Lower leg skin (tissue), 4 donors: ENCODE results near the gene ZFYVE19. TPM values are rescaled to one million over a fixed set of nuclear protein-coding genes. Genes with fewer than 3 reads are reported as not detected.

Source experiments
- DNase-seq, 2 donors: peaks; one replicate each; pipeline ENCODE4 v3.0.0-alpha.2; 2019; ENCODE audit warnings: low spot score in 2 of 2
- H3K4me3 ChIP-seq: fragments of 200-600 bp; sonication (generic); 2 replicates; pipeline ENCODE4 v1.5.1; 2017; ENCODE audit warnings: mild to moderate bottlenecking, low read depth; ENCODE audit not compliant: poor library complexity, severe bottlenecking
- CTCF ChIP-seq, 3 donors: fragments of 450-650 bp; IDR thresholded peaks; one replicate each; pipeline ENCODE4 v1.5.1; 2016; ENCODE audit warnings: antibody characterized with exemption in 3 of 3, mild to moderate bottlenecking in 3 of 3, moderate library complexity in 2 of 3
- POLR2A ChIP-seq, 2 donors: fragments of 450-650 bp; IDR thresholded peaks; one replicate each; pipeline ENCODE4 v1.6.1; 2016 to 2017; ENCODE audit warnings: antibody characterized with exemption in 2 of 2, mild to moderate bottlenecking in 1 of 2, moderate library complexity in 1 of 2
- WGBS, 2 donors: methylation state at CpG; one replicate each; pipeline ENCODE4 v1.1.5; 2018; 5-methylcytosine and 5-hydroxymethylcytosine counted together
- intact Hi-C: fragments of 100-400 bp; cut with DNase I; formaldehyde crosslinking; loops from one replicate; pipeline ENCODE4 v1.15.0; 2023; ENCODE audit warnings: low total_unique reads
- total RNA-seq, 4 donors: library from RNA; depleted of rRNA; stranded (reverse); fragments of >200 nt; gene quantifications; one replicate each; pipeline ENCODE4 v1.1.0, GENCODE V29; 2016

Gene ZFYVE19
- total RNA-seq, 4 donors from 2014 or later = 30.9 to 65.7 (median 35.4) TPM

DNA sequence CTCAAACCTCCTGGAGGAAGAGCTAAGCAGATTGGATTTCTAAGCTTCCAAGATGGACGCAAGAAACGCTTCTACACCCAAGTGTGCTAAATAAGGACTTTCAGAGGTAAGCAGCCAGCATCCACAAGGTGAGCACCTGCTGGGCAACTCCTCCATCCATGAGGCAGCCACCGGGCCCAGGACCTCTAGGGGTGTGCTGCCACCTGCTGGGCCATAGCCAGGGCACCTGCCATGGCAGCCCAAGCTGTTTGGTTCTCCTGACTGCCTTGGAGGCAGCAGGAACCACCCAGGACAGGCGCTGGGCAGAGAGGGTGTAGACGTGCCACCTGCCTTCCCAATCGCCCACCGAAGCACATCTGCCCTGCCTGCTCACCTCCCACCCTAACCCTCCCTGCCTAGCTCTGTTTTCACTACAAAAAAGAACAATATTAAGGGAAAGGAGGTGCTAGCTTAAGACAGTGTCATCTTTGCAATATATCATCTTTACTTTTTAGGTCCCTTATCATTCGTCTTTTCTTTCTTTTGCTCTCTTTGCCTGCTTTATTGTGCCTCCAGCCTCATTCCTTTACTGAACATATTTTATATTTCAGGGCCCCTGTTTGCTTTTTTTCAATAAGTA is 24.2 kb upstream of the ZFYVE19 start:
- no peak overlapping the region for H3K4me3 ChIP-seq
- intact Hi-C loops = loop anchor here (5.0 kb wide), 1 partner anchor 35 kb away; no protein-coding TSS in a partner anchor
- 66 to 74% methylated on average over 8 of the region's 8 CpGs for WGBS, 2 donors
- peak; percentile 47 to 91 for DNase-seq
- TF ChIP-seq POLR2A (IDR thresholded peaks at IDR 0.05) (no peak), CTCF (IDR thresholded peaks at IDR 0.05) (peak in 1 of 3 donors; percentile 27)

DNA sequence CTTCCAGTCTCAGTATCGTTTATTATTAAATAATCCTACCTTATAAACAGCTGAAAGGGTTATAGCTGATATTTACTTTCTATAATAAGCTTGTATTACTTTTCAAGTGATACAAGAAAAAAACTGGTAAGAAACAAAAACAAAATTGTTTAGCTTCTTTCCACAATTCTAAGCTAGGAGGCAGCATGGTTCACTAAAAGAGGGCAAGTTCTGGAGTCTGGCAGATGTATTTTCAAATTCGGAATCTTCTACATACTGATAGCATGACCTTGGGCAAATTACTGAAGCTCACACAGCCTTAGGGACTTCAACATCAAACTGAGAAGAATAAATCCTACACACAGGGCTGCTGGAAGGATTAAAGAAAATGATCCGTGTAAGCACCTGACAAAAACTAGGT is 21.7 kb upstream of the ZFYVE19 start:
- no peak overlapping the region for H3K4me3 ChIP-seq
- 62 to 67% methylated on average over 3 of the region's 3 CpGs for WGBS, 2 donors
- DNase-seq = no peak
- no peak for TF ChIP-seq POLR2A (IDR thresholded peaks at IDR 0.05)
- TF ChIP-seq CTCF (IDR thresholded peaks at IDR 0.05) = no peak
- intact Hi-C loops = no loop called here

- DNase-seq = no peak
- TF ChIP-seq CTCF (IDR thresholded peaks at IDR 0.05) (no peak), POLR2A (IDR thresholded peaks at IDR 0.05) (no peak)
- intact Hi-C loops = no loop called here
- H3K4me3 ChIP-seq = no peak overlapping the region
- 67 to 75% methylated on average over 2 of the region's 2 CpGs for WGBS, 2 donors
These were observed 21.1 kb upstream of the ZFYVE19 start for GRCh38 chr15:40785814-40786213.

DNA sequence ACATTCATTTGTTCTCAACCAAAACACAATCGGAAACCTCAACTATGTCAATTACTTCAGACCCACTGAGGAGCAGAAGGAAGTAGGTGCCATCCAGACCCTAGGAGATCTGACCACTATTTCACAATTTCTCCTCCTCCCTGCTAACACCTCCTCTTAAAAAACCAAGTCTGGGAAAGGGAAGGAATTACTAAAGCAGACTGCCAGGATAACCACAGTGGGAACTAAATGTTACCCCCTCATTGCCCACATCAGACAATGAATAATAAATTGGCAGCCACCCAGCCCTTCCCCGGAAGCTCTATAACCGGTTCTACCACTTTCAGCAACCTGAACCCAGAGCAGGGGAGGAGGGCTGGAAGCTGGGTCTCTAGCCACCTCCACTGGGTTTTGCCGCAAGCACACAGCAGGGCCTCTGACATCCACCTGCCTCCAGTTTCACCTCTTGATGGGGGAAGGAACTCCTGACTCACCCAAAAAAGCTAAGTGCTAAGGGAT is 19.5 kb upstream of the ZFYVE19 start:
- no peak overlapping the region for H3K4me3 ChIP-seq
- TF ChIP-seq POLR2A (IDR thresholded peaks at IDR 0.05) (no peak), CTCF (IDR thresholded peaks at IDR 0.05) (no peak)
- DNase-seq = peak in 1 of 2 donors; percentile 53
- intact Hi-C loops = no loop called here
- WGBS, 2 donors = 18 to 19% methylated on average over 4 of the region's 4 CpGs

DNA sequence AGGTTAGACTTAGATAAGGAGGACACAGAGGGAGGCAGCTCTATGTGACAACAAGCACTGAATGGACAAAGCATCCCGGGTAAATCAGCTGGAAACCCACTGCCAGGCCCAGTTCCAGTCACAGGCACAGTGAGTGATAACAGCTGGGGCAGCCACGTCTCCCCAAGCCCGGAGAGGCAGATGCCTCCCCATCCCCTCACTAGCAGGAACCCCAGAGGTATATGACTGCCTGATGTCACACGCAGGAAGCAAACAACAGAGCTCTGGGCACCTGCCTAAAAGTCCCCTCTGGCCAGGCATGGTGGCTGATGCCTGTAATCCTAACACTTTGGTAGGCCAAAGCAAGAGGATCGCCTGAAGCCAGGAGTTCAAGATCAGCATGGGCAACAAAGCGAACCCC is 18.9 kb upstream of the ZFYVE19 start:
- no peak overlapping the region for H3K4me3 ChIP-seq
- TF ChIP-seq POLR2A (IDR thresholded peaks at IDR 0.05) (no peak), CTCF (IDR thresholded peaks at IDR 0.05) (no peak)
- intact Hi-C loops = no loop called here
- WGBS, 2 donors = 73 to 80% methylated on average over 6 of the region's 6 CpGs
- DNase-seq = no peak

GRCh38 chr15:40789119-40789518 is 17.8 kb upstream of the ZFYVE19 start:
- intact Hi-C loops = no loop called here
- no peak for DNase-seq
- H3K4me3 ChIP-seq = no peak overlapping the region
- TF ChIP-seq POLR2A (IDR thresholded peaks at IDR 0.05) (no peak), CTCF (IDR thresholded peaks at IDR 0.05) (no peak)
- 80 to 84% methylated on average over 5 of the region's 5 CpGs for WGBS, 2 donors
